Liver (tissue), 9 donors: ENCODE measurements around the gene TEX9. TPM values are rescaled to one million over a fixed set of nuclear protein-coding genes. Genes with fewer than 3 reads are reported as not detected.

Experiments
- DNase-seq: peaks from one replicate; pipeline ENCODE4 v3.0.0-alpha.2; 2017; ENCODE audit warnings: low spot score
- H3K27ac ChIP-seq, 2 donors: one replicate each; pipeline ENCODE4 v1.7.0; 2013; ENCODE audit warnings: inconsistent platforms in 2 of 2, low read length in 2 of 2, control low read depth in 1 of 2, low read depth in 1 of 2, mild to moderate bottlenecking in 1 of 2
- H3K27me3 ChIP-seq, 4 donors: one replicate each; pipeline versions ENCODE4 v1.6.1 to v1.7.0; 2013; ENCODE audit warnings: low read length in 3 of 4, inconsistent platforms in 1 of 4, mild to moderate bottlenecking in 1 of 4, moderate library complexity in 1 of 4; ENCODE audit not compliant: control insufficient read depth in 4 of 4, insufficient read depth in 4 of 4
- H3K36me3 ChIP-seq, 4 donors: one replicate each; pipeline versions ENCODE4 v1.6.1 to v1.7.0; 2013; ENCODE audit warnings: low read length in 3 of 4, mild to moderate bottlenecking in 3 of 4, low read depth in 1 of 4, moderate library complexity in 1 of 4; ENCODE audit not compliant: control insufficient read depth in 4 of 4, insufficient read depth in 3 of 4
- H3K4me1 ChIP-seq, 4 donors: one replicate each; pipeline versions ENCODE4 v1.6.1 to v1.7.0; 2013; ENCODE audit warnings: low read length in 3 of 4, mild to moderate bottlenecking in 3 of 4, moderate library complexity in 1 of 4; ENCODE audit not compliant: control insufficient read depth in 4 of 4, insufficient read depth in 4 of 4
- H3K4me3 ChIP-seq, 3 donors: one replicate each; pipeline versions ENCODE4 v1.6.1 to v1.7.0; 2013; ENCODE audit warnings: low read length in 3 of 3, control low read depth in 1 of 3, low read depth in 1 of 3, mild to moderate bottlenecking in 1 of 3
- H3K9ac ChIP-seq, 2 donors: one replicate each; pipeline ENCODE4 v1.7.0; 2013; ENCODE audit warnings: low read length in 2 of 2, mild to moderate bottlenecking in 2 of 2, moderate library complexity in 2 of 2, control low read depth in 1 of 2, low read depth in 1 of 2
- H3K9me3 ChIP-seq, 4 donors: one replicate each; pipeline versions ENCODE4 v1.6.1 to v1.7.0; 2013; ENCODE audit warnings: low read length in 3 of 4; ENCODE audit not compliant: control insufficient read depth in 4 of 4
- ATF3 ChIP-seq: IDR thresholded peaks from 2 replicates; pipeline ENCODE4 v1.6.1; 2016; ENCODE audit warnings: antibody characterized with exemption
- EGR1 ChIP-seq, 2 donors: IDR thresholded peaks; 2 replicates each; pipeline ENCODE4 v1.6.1; 2016 to 2018; ENCODE audit warnings: antibody characterized with exemption in 2 of 2, low read depth in 2 of 2
- FOXA1 ChIP-seq: IDR thresholded peaks from 2 replicates; pipeline ENCODE4 v1.6.1; 2016; ENCODE audit warnings: antibody characterized with exemption
- FOXA2 ChIP-seq: IDR thresholded peaks from 2 replicates; pipeline ENCODE4 v1.6.1; 2016; ENCODE audit warnings: antibody characterized with exemption
- GABPA ChIP-seq, 2 donors: IDR thresholded peaks in 1 of 2; conservative IDR thresholded peaks in 1 of 2; 2 replicates each; pipeline ENCODE4 v1.6.1; 2016; ENCODE audit warnings: antibody characterized with exemption in 2 of 2, mild to moderate bottlenecking in 1 of 2, moderate library complexity in 1 of 2
- HNF4A ChIP-seq, 2 donors: conservative IDR thresholded peaks; 2 replicates each; pipeline ENCODE4 v1.6.1; 2016; ENCODE audit warnings: antibody characterized with exemption in 2 of 2, mild to moderate bottlenecking in 2 of 2
- HNF4G ChIP-seq: IDR thresholded peaks from 2 replicates; pipeline ENCODE4 v1.6.1; 2016; ENCODE audit warnings: antibody characterized with exemption
- JUND ChIP-seq, 2 donors: IDR thresholded peaks; 2 replicates each; pipeline ENCODE4 v1.6.1; 2016; ENCODE audit warnings: antibody characterized with exemption in 2 of 2
- NR2F2 ChIP-seq: IDR thresholded peaks from 2 replicates; pipeline ENCODE4 v1.6.1; 2016; ENCODE audit warnings: antibody characterized with exemption
- RAD21 ChIP-seq, 2 donors: IDR thresholded peaks; 2 replicates each; pipeline ENCODE4 v1.6.1; 2016; ENCODE audit warnings: antibody characterized with exemption in 2 of 2, mild to moderate bottlenecking in 2 of 2
- RXRA ChIP-seq, 2 donors: IDR thresholded peaks; 2 replicates each; pipeline ENCODE4 v1.6.1; 2017 to 2018; ENCODE audit warnings: antibody characterized with exemption in 2 of 2, mild to moderate bottlenecking in 1 of 2
- SP1 ChIP-seq: IDR thresholded peaks from 2 replicates; pipeline ENCODE4 v1.6.1; 2018; ENCODE audit warnings: antibody characterized with exemption, mild to moderate bottlenecking
- TAF1 ChIP-seq: conservative IDR thresholded peaks from 2 replicates; pipeline ENCODE4 v1.6.1; 2016; ENCODE audit warnings: antibody characterized with exemption, mild to moderate bottlenecking
- YY1 ChIP-seq: IDR thresholded peaks from 2 replicates; pipeline ENCODE4 v1.6.1; 2016; ENCODE audit warnings: antibody characterized with exemption, mild to moderate bottlenecking
- WGBS: extraction: QIAGEN DNeasy Blood & Tissue Kit; methylation state at CpG from one replicate; pipeline ENCODE4 v1.1.7; 2013; 5-methylcytosine and 5-hydroxymethylcytosine counted together
- polyA plus RNA-seq, 2 donors: library from polyadenylated mRNA; stranded (reverse) in 1 of 2; unstranded in 1 of 2; fragments of 200-250 nt in 1 of 2; fragments of >200 nt in 1 of 2; fragmentation: Nextera tagmentation in 1 of 2; extraction: Ambion mirVana in 1 of 2; gene quantifications; one replicate each; pipeline versions ENCODE4 v1.2.1 to v1.2.3, GENCODE V29; 2013 to 2015
- total RNA-seq, 2 donors: library from RNA; depleted of rRNA; stranded (reverse); fragments of >200 nt; gene quantifications; one replicate each; pipeline ENCODE4 v1.2.3, GENCODE V29; 2014
- TF ChIP-seq, protein P1 (sequence below): IDR thresholded peaks from 2 replicates; pipeline ENCODE4 v1.6.1; 2016; ENCODE audit warnings: antibody characterized with exemption, mild to moderate bottlenecking
- TF ChIP-seq, protein P2 (sequence below): fragments of 150-350 bp; IDR thresholded peaks from 2 replicates; pipeline ENCODE4 v1.5.1; 2017; ENCODE audit warnings: improper control_type of control experiment, low read depth, low read length; ENCODE audit not compliant: missing input control
- TF ChIP-seq, protein P3 (sequence below): IDR thresholded peaks from 2 replicates; pipeline ENCODE4 v1.6.1; 2016; ENCODE audit warnings: antibody characterized with exemption
- TF ChIP-seq, protein P4 (sequence below): IDR thresholded peaks from 2 replicates; pipeline ENCODE4 v1.6.1; 2016; ENCODE audit warnings: antibody characterized with exemption
- donor health status: healthy.
- donor health status: healthy.
- donor health status: healthy.
- donor health status: healthy.
- donor health status: healthy.

TEX9 gene
- total and polyA plus RNA-seq, 4 donors, result 0.48 to 1.4 (median 0.90) TPM

- TF ChIP-seq FOXA2, result no peak
- TF ChIP-seq FOXA1, result no peak
- no peak for TF ChIP-seq HNF4G
- no peak for TF ChIP-seq EGR1 (IDR thresholded peaks at IDR 0.05; ENCODE audit: low read depth in 2 of 2)
Observed at GRCh38 chr15:56390739-56391267, 25.6 kb downstream of the TEX9 start (continued).

DNA sequence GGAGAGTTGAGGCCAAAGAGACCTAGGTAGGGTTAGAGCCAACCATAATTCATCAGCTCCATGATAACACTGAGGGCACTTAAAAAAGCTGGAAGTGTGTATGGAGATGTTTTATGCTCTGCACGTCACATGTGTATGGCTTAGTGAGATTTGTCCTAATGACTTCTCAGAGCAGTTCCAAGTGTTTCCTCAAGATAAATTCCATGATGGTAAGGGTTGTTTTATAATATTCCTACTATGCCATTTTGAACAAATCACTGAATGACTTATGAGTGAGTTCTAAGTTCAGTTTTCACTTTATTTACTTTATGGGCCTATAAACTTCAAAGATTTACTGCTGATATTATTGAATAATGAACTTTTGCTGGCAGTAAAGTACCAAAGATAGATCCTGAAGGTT, 28.1 kb downstream of the TEX9 start:
- no peak for TF ChIP-seq RAD21 (IDR thresholded peaks at IDR 0.05)
- no peak for TF ChIP-seq NR2F2
- TF ChIP-seq SP1, result no peak
- no peak for TF ChIP-seq TAF1
- TF ChIP-seq, protein P1, sequence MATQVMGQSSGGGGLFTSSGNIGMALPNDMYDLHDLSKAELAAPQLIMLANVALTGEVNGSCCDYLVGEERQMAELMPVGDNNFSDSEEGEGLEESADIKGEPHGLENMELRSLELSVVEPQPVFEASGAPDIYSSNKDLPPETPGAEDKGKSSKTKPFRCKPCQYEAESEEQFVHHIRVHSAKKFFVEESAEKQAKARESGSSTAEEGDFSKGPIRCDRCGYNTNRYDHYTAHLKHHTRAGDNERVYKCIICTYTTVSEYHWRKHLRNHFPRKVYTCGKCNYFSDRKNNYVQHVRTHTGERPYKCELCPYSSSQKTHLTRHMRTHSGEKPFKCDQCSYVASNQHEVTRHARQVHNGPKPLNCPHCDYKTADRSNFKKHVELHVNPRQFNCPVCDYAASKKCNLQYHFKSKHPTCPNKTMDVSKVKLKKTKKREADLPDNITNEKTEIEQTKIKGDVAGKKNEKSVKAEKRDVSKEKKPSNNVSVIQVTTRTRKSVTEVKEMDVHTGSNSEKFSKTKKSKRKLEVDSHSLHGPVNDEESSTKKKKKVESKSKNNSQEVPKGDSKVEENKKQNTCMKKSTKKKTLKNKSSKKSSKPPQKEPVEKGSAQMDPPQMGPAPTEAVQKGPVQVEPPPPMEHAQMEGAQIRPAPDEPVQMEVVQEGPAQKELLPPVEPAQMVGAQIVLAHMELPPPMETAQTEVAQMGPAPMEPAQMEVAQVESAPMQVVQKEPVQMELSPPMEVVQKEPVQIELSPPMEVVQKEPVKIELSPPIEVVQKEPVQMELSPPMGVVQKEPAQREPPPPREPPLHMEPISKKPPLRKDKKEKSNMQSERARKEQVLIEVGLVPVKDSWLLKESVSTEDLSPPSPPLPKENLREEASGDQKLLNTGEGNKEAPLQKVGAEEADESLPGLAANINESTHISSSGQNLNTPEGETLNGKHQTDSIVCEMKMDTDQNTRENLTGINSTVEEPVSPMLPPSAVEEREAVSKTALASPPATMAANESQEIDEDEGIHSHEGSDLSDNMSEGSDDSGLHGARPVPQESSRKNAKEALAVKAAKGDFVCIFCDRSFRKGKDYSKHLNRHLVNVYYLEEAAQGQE, result no peak
- TF ChIP-seq RXRA (IDR thresholded peaks at IDR 0.05), result no peak
- TF ChIP-seq JUND (IDR thresholded peaks at IDR 0.05), result no peak
- TF ChIP-seq FOXA1, result no peak
- no peak for TF ChIP-seq HNF4A (conservative IDR thresholded peaks at IDR 0.05)
- TF ChIP-seq FOXA2, result no peak
- no peak for TF ChIP-seq EGR1 (IDR thresholded peaks at IDR 0.05; ENCODE audit: low read depth in 2 of 2)
- TF ChIP-seq GABPA (IDR thresholded peaks at IDR 0.05 in 1 of 2, conservative IDR thresholded peaks at IDR 0.05 in 1 of 2), result no peak
- no peak for TF ChIP-seq YY1
- TF ChIP-seq HNF4G, result no peak
- no peak for TF ChIP-seq ATF3
- TF ChIP-seq, protein P2, sequence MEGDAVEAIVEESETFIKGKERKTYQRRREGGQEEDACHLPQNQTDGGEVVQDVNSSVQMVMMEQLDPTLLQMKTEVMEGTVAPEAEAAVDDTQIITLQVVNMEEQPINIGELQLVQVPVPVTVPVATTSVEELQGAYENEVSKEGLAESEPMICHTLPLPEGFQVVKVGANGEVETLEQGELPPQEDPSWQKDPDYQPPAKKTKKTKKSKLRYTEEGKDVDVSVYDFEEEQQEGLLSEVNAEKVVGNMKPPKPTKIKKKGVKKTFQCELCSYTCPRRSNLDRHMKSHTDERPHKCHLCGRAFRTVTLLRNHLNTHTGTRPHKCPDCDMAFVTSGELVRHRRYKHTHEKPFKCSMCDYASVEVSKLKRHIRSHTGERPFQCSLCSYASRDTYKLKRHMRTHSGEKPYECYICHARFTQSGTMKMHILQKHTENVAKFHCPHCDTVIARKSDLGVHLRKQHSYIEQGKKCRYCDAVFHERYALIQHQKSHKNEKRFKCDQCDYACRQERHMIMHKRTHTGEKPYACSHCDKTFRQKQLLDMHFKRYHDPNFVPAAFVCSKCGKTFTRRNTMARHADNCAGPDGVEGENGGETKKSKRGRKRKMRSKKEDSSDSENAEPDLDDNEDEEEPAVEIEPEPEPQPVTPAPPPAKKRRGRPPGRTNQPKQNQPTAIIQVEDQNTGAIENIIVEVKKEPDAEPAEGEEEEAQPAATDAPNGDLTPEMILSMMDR, result no peak
- TF ChIP-seq, protein P3, sequence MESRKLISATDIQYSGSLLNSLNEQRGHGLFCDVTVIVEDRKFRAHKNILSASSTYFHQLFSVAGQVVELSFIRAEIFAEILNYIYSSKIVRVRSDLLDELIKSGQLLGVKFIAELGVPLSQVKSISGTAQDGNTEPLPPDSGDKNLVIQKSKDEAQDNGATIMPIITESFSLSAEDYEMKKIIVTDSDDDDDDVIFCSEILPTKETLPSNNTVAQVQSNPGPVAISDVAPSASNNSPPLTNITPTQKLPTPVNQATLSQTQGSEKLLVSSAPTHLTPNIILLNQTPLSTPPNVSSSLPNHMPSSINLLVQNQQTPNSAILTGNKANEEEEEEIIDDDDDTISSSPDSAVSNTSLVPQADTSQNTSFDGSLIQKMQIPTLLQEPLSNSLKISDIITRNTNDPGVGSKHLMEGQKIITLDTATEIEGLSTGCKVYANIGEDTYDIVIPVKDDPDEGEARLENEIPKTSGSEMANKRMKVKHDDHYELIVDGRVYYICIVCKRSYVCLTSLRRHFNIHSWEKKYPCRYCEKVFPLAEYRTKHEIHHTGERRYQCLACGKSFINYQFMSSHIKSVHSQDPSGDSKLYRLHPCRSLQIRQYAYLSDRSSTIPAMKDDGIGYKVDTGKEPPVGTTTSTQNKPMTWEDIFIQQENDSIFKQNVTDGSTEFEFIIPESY, result no peak
- TF ChIP-seq, protein P4, sequence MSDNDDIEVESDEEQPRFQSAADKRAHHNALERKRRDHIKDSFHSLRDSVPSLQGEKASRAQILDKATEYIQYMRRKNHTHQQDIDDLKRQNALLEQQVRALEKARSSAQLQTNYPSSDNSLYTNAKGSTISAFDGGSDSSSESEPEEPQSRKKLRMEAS, result no peak
- H3K9me3 ChIP-seq, result no peaks in the 10 kb centered on the region
- WGBS, result 94% methylated on average over 1 of the region's 1 CpG
- H3K4me1 ChIP-seq, result no peaks in the 10 kb centered on the region
- DNase-seq, result no peak
- H3K27me3 ChIP-seq, result no peaks in the 10 kb centered on the region
- no peak overlapping the region for H3K27ac ChIP-seq
- no peaks in the 10 kb centered on the region for H3K36me3 ChIP-seq
- no peak overlapping the region for H3K9ac ChIP-seq
- no peak overlapping the region for H3K4me3 ChIP-seq
